ENCODE measurements around the gene AGBL3.
"Not testable (repeated sequence)": the region's sequence is repeated elsewhere in the genome, so short reads cannot be mapped to it uniquely, and the experiment has no call there.

AGBL3 gene

DNA sequence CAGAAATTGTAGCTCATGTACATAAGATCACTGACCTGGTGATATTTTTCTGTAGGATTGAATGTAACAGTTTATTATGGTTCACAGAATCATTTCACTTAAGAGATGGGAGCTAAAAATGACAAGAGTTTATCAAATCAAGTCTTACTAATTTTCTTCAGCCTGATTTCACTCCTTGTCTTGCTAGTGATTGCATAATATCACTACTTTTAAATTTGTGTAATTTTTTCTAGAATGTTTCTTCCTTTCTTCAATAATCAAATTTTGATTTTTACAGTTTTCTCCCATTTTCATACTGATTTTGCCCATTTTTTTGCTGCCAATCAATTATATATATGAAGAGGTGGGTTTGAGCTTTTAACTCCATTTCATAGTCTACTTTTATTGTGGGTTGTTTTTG, 92.8 kb downstream of the AGBL3 start:
- no peak overlapping the region for H3K27ac Mint-ChIP-seq
- no peaks in the 10 kb centered on the region for H3K36me3 Mint-ChIP-seq

DNA sequence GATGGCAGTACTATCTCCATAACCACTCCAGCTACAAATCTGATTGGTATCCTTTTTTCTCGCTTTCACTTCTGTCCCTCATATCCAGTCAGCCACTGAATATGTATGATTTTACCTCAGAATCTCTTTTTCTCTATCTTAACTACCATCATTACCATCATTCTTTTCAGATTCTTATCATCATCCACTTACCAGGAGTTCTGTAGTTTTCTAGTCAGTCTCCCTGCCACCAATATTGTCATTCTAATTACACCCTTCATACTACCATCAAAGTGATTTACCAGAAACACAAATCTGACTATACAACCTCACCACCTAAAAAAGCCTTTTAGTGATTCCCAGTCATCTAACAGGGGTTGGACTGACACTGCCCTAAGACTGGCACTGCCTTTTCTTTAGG, 96.7 kb downstream of the AGBL3 start:
- H3K9me3 Mint-ChIP-seq, result peaks cover 24% of the 10 kb centered on the region
- H3K4me1 Mint-ChIP-seq, result no peaks in the 10 kb centered on the region
- H3K27ac Mint-ChIP-seq, result no peak overlapping the region
- H3K27me3 Mint-ChIP-seq, result no peaks in the 10 kb centered on the region
- H3K36me3 Mint-ChIP-seq, result peaks cover 10% of the 10 kb centered on the region
- H3K4me3 Mint-ChIP-seq, result no peak overlapping the region

More for the DNA sequence above, 92.8 kb downstream of the AGBL3 start:
- Mint-ChIP-seq H3K27me3 (no peaks in the 10 kb centered on the region), H3K4me3 (no peak overlapping the region), H3K4me1 (no peaks in the 10 kb centered on the region), H3K9me3 (no peaks in the 10 kb centered on the region)

DNA sequence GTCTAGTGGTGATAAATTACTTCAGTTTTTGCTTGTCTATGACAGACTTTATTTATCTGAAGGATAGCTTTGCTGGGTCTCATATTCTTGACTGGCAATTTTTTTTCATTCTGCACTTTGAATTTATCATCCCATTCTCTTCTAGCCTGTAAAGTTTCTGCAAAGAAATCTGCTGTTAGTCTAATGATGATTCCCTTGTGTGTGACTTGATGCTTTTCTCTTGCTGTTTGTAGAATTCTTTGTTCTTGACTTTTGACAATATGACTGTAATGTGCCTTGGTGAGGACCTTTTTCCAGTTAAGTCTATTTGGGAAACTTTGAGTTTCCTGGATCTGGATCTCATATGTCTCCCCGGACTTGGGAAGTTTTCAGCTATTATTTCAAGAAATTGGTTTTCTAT, 102.3 kb downstream of the AGBL3 start:
- Mint-ChIP-seq H3K9me3 (peaks cover 36% of the 10 kb centered on the region), H3K27ac (no peak overlapping the region), H3K36me3 (peaks cover 30% of the 10 kb centered on the region), H3K4me3 (no peak overlapping the region), H3K27me3 (no peaks in the 10 kb centered on the region), H3K4me1 (no peaks in the 10 kb centered on the region)

DNA sequence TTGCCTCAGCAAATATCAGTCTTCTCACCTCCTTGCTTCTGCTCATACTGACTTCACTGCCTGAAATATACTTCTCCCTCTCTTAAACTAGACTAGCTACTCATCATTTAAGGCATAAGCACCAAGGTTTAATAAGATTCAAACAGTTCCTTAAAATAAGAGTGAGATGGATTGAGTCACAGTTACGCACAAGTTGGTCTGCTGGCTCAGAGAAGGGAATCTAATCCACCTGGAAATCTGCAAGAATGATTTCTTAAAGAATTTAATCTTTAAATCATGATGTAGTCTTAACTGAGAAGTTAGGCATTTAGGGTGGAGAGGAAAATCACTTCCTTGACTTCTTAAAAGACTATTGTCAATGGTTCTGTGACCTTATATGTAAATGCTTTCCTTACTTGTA, 105.4 kb downstream of the AGBL3 start:
- Mint-ChIP-seq H3K4me1 (no peaks in the 10 kb centered on the region), H3K9me3 (peaks cover 20% of the 10 kb centered on the region), H3K36me3 (peaks cover 25% of the 10 kb centered on the region), H3K27ac (no peak overlapping the region), H3K27me3 (no peaks in the 10 kb centered on the region), H3K4me3 (no peak overlapping the region)

DNA sequence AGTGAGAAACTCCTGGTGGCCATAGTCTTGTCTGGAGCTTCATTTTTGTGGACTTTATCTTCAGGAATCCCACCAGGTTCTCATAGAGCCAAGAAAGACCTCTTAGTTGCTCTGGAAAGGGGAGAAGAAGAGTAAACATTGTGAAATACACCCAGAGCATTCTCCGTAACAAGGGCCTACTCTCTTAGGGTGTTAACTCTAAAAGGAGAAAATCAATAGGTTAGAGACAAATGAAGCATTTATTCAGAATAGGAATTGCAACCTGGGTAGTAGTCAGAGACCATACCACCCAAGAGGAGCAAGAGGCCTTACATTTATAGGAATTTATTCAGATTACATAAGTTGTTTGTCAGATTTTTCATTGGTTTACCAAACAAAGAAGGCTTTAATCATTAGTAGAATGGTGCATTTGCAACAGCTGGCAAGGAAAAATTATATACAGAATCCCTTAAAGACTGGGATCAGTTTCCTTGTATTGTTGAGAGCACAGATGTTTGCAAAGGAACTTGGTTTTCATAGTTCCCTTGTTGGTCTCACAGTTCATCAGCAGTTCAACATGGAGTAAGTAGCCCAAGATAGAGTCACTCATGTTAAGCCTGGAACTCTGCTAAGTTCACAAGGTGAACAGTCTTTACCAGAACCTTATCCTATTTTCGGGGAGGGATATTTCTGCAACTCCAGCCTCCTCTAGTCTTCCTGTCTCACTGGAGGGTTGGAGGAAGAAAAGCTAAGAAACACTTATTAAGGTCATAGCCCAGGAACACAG, 108.3 kb downstream of the AGBL3 start:
- no peak overlapping the region for H3K27ac Mint-ChIP-seq
- H3K36me3 Mint-ChIP-seq, result peaks cover 13% of the 10 kb centered on the region
- H3K4me1 Mint-ChIP-seq, result no peaks in the 10 kb centered on the region
- H3K4me3 Mint-ChIP-seq, result no peak overlapping the region
- no peaks in the 10 kb centered on the region for H3K27me3 Mint-ChIP-seq
- H3K9me3 Mint-ChIP-seq, result no peaks in the 10 kb centered on the region

DNA sequence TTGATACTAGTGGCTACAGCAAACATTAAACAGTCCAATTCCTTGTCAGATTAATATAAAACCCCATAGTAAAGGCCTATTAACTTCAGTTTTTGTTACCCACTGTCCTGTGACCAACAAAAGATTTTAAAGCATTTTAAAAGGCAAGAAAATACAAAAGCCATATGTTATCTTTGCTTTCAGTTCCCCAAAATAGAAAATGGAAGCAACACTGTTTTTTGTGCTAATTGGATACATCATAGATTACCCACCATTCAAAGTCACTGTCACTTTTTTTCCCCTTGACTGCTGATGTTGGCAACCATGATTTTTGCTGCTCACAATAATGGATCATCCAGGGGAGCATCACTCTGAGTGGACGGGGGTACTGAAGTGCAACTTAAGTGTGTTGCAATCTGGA, 109.1 kb downstream of the AGBL3 start:
- no peak overlapping the region for H3K4me3 Mint-ChIP-seq
- H3K27ac Mint-ChIP-seq, result no peak overlapping the region
- H3K36me3 Mint-ChIP-seq, result peaks cover 13% of the 10 kb centered on the region
- H3K4me1 Mint-ChIP-seq, result no peaks in the 10 kb centered on the region
- H3K27me3 Mint-ChIP-seq, result no peaks in the 10 kb centered on the region
- H3K9me3 Mint-ChIP-seq, result no peaks in the 10 kb centered on the region

DNA sequence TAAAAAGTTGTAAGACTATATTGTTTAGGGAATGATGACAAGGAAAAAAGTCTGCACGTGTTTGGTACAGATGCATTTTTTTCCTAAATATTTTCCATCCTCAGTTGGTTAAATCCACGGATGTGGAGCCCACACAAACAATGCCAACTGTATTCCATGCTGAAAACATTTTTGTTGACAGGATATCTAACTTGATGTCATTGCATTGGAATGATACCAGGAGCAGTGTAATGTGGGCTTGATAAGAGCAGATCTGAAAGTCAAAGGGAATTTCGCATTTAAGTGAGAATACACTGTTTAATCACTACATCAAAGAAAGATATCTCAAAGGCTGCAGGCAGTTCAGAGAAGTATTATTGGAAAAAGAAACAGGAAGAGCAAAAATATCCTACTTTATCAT, 112.1 kb downstream of the AGBL3 start:
- H3K9me3 Mint-ChIP-seq, result no peaks in the 10 kb centered on the region
- no peaks in the 10 kb centered on the region for H3K27me3 Mint-ChIP-seq
- no peak overlapping the region for H3K27ac Mint-ChIP-seq
- no peak overlapping the region for H3K4me3 Mint-ChIP-seq
- H3K36me3 Mint-ChIP-seq, result no peaks in the 10 kb centered on the region
- H3K4me1 Mint-ChIP-seq, result no peaks in the 10 kb centered on the region

DNA sequence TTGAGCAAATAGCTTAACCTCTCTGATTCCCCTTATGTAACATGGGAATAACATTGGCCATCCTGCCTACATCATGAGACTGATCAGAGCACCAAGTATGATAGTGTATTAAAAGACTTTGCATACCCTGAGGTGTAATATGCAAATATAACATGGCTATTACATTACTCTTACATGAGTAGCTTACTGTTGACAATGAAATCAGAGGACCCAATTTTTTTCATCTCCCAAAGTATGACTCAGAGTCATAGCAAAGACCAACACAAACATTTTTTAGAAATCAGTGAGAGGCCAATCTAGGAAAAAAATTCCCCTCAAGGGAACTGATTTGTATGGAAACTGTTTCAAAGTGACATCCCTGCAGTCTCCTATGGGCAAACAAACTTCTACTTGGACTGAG, 114.5 kb downstream of the AGBL3 start:
- Mint-ChIP-seq H3K36me3 (no peaks in the 10 kb centered on the region), H3K4me1 (no peaks in the 10 kb centered on the region), H3K27ac (no peak overlapping the region), H3K9me3 (no peaks in the 10 kb centered on the region), H3K27me3 (no peaks in the 10 kb centered on the region), H3K4me3 (no peak overlapping the region)

DNA sequence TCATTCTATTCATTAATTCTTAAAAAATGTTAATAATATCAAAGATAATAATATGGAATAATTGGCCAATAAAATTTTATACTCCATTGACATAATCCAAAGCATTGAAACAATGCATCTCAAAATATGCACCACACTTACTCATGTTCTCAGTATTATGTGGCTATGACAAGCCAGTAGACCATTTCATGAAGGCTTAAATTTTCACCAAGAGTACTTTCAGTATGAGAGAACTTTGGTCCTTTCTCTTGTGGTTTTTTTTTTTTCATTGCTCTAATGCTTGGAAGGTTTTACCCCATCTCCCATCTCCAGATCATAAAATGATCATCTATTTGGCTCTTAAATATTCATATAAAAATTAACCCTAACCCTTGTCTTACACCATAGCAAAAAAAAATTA, 116.1 kb downstream of the AGBL3 start:
- Mint-ChIP-seq H3K27ac (no peak overlapping the region), H3K9me3 (no peaks in the 10 kb centered on the region), H3K4me3 (no peak overlapping the region), H3K36me3 (no peaks in the 10 kb centered on the region), H3K4me1 (no peaks in the 10 kb centered on the region), H3K27me3 (no peaks in the 10 kb centered on the region)

DNA sequence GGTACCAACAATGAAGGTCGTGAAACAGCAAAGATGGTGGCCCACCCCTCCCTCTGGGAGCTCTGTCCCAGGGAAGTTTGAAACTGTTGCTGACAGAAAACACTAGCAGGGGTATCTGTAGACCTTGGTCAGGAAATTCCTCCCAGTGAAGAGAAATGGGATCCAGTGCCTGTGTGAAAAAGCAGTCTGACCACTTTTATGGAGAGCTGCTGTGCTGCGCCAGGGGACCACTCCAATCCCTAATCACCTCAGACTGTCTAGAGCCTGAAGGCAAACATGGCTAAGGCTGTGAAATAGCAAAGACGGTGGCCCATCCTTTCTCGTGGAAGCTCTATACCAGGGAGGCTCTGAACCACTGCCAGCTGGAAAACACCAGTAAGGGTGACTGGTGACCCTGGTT, 123.3 kb downstream of the AGBL3 start:
- Mint-ChIP-seq H3K27me3 (no peaks in the 10 kb centered on the region), H3K4me3 (no peak overlapping the region), H3K9me3 (peaks cover 7% of the 10 kb centered on the region), H3K27ac (no peak overlapping the region), H3K36me3 (peaks cover 6% of the 10 kb centered on the region), H3K4me1 (no peaks in the 10 kb centered on the region)

DNA sequence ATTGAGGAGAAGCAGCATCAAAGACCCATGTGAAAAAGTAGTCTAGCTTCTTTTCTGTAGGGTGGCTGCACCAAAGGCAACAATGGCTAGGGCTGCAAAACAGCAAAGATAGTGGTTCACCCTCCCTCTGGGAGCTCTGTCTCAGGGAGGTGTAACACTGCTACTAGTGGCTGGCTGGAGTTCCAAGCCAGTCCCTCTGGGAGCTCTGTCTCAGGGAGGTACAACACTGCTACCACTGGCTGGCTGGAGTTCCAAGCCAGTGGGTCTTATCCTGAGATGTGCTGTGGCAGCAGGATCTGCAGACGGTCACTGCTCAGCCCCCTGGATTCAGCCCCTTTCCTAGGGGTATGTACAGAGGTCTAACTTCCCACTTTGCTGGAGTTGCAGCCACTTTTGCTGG, 123.7 kb downstream of the AGBL3 start:
- Mint-ChIP-seq H3K27me3 (no peaks in the 10 kb centered on the region), H3K9me3 (peaks cover 7% of the 10 kb centered on the region), H3K27ac (no peak overlapping the region), H3K4me3 (no peak overlapping the region), H3K36me3 (peaks cover 10% of the 10 kb centered on the region), H3K4me1 (no peaks in the 10 kb centered on the region)

DNA sequence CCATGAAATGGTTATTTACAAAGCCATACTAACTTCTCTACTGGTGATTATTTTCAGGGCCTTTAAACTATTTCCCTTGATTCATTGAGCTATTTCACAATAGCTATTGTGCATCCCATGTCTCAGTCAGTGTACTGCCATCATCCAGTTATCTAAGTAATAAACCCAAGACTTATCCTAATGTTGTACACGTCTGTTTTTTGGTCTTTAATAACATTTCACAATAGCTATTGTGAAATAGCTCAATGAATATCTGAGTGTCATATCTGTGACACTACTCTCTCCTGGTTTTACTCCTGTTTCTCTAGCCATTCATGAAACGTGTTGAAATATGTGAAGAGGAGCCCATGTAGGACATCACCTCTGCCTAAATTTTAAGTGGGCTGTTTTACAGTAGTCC, 125.1 kb downstream of the AGBL3 start:
- no peaks in the 10 kb centered on the region for H3K27me3 Mint-ChIP-seq
- H3K36me3 Mint-ChIP-seq, result peaks cover 13% of the 10 kb centered on the region
- no peak overlapping the region for H3K4me3 Mint-ChIP-seq
- no peak overlapping the region for H3K27ac Mint-ChIP-seq
- peaks cover 7% of the 10 kb centered on the region for H3K9me3 Mint-ChIP-seq
- H3K4me1 Mint-ChIP-seq, result no peaks in the 10 kb centered on the region

DNA sequence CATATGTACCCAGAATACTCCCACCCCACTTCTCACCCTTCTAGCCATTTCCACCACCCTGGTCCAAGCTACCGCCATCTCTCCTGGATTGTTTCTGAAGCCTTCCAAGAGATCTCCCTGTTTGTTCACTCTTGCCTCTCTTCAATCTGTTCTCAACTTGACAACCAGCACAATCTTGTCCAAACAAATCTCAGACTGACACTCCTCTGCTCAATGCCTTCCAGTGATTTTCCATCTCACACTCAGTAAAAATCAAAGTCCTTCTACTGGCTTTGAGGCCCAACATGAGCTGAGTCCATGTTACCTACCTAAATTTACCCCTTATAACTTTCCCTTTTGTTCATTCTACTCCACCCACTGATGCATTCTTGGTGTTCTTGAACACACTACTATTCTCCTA, 128.3 kb downstream of the AGBL3 start:
- Mint-ChIP-seq H3K27ac (no peak overlapping the region), H3K27me3 (no peaks in the 10 kb centered on the region), H3K4me3 (no peak overlapping the region), H3K9me3 (no peaks in the 10 kb centered on the region), H3K36me3 (peaks cover 25% of the 10 kb centered on the region), H3K4me1 (no peaks in the 10 kb centered on the region)

DNA sequence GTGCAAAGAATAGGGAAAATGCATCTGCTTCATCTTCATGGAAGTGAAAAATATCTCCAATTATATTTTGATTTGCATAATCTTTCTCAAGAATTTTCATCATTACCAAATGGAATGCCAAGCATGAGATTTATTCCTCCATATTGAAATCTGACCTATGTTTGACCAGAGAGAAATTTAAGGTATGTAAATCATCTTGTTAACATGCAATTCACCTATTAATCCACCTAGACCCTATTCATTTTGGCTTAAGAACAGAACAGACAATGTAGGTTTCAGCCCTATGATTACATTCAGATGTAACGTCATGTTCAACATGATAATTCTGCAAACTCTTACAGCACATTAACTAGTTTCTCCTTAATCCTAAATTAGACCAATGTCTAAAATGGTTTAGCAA, 130.8 kb downstream of the AGBL3 start:
- Mint-ChIP-seq H3K27ac (no peak overlapping the region), H3K4me1 (no peaks in the 10 kb centered on the region), H3K27me3 (no peaks in the 10 kb centered on the region), H3K9me3 (peaks cover 11% of the 10 kb centered on the region), H3K4me3 (no peak overlapping the region), H3K36me3 (peaks cover 36% of the 10 kb centered on the region)

DNA sequence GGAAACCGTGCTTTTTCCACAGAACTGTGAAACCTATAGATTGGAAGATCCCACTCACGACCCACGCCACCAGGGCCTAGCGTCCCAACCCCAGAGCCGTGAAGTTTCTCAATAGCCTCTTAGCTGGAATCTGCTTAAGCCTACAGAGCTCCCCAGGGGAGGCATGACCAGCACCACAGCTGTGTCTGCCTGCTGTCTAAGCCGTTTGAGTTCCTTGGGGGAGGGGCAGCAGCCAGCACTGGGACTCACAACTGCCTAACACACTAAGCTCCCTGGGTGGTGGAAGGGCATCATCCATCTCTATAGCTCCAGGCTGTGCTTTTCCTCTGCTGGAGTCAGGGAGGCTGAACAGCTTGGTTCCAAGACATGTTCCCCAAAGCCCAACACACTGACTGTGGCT, 135.6 kb downstream of the AGBL3 start:
- Mint-ChIP-seq H3K27me3 (no peaks in the 10 kb centered on the region), H3K4me1 (no peaks in the 10 kb centered on the region), H3K4me3 (no peak overlapping the region), H3K9me3 (peaks cover 11% of the 10 kb centered on the region), H3K27ac (no peak overlapping the region), H3K36me3 (peaks cover 37% of the 10 kb centered on the region)

DNA sequence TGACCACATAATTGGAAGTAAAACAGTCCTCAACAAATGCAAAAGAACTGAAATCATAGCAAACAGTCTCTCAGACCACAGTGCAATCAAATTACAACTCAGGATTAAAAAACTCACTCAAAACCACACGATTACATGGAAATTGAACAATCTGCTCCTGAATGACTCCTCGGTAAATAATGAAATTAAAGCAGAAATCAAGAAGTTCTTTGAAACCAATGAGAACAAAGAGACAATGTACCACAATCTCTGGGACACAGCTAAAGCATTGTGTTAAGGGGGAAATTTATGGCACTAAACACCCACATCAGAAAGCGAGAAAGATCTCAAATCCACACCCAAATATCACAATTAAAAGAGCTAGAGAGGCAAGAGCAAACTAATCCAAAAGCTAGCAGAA, 138.3 kb downstream of the AGBL3 start:
- not testable (repeated sequence) for H3K27ac Mint-ChIP-seq, H3K4me1 Mint-ChIP-seq, H3K27me3 Mint-ChIP-seq, H3K4me3 Mint-ChIP-seq
- peaks cover 11% of the 10 kb centered on the region for H3K9me3 Mint-ChIP-seq
- H3K36me3 Mint-ChIP-seq, result peaks cover 20% of the 10 kb centered on the region

DNA sequence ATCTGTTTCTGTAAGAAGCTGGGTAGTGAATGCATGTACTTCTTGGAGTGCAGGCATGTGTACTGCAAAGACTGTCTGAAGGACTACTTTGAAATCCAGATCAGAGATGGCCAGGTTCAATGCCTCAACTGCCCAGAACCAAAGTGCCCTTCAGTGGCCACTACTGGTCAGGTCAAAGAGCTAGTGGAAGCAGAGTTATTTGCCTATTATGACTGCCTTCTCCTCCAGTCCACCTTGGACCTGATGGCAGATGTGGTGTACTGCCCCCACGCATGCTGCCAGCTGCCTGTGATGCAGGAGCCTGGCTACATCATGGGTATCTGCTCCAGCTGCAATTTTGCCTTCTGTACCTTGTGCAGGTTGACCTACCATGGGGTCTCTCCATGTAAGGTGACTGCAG, 142.6 kb downstream of the AGBL3 start:
- H3K27ac Mint-ChIP-seq, result no peak overlapping the region
- H3K27me3 Mint-ChIP-seq, result no peaks in the 10 kb centered on the region
- no peak overlapping the region for H3K4me3 Mint-ChIP-seq
- H3K4me1 Mint-ChIP-seq, result no peaks in the 10 kb centered on the region
- H3K9me3 Mint-ChIP-seq, result peaks cover 10% of the 10 kb centered on the region
- H3K36me3 Mint-ChIP-seq, result peaks cover 13% of the 10 kb centered on the region
